ENCODE results near the gene TPP1. TPM values are rescaled to one million over a fixed set of nuclear protein-coding genes. Genes with fewer than 3 reads are reported as not detected.

Gene TPP1
- total RNA-seq, 2 donors from 2014 or later: 48.8 to 83.1 TPM

DNA sequence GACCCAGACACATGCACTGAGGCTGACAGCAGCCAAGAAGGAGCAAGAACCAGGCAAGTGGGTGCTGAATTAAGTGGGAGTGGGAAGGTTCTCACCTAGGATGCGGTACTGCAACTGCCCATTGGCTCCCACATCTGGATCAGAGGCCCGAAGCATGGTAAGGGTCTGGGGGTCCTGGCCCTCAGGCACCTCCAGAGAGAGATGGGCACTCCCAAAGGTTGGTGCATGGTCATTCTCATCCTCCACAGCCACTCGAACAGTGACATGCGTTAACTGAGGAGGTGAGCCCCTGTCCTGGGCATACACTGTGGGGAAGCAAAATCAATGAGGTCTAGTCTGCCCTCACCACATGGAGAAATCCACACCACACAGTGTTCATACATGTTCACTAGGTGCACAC, 9.3 kb upstream of the TPP1 start:
- Histone ChIP-seq H3K27me3 (no peaks in the 10 kb centered on the region), H3K9me3 (no peaks in the 10 kb centered on the region), H3K27ac (no peak overlapping the region), H3K4me3 (no peak overlapping the region), H3K4me1 (peaks cover 0 to 6% of the 10 kb centered on the region in 2 donors), H3K36me3 (peaks cover 57% of the 10 kb centered on the region)
- TF ChIP-seq, protein P1, sequence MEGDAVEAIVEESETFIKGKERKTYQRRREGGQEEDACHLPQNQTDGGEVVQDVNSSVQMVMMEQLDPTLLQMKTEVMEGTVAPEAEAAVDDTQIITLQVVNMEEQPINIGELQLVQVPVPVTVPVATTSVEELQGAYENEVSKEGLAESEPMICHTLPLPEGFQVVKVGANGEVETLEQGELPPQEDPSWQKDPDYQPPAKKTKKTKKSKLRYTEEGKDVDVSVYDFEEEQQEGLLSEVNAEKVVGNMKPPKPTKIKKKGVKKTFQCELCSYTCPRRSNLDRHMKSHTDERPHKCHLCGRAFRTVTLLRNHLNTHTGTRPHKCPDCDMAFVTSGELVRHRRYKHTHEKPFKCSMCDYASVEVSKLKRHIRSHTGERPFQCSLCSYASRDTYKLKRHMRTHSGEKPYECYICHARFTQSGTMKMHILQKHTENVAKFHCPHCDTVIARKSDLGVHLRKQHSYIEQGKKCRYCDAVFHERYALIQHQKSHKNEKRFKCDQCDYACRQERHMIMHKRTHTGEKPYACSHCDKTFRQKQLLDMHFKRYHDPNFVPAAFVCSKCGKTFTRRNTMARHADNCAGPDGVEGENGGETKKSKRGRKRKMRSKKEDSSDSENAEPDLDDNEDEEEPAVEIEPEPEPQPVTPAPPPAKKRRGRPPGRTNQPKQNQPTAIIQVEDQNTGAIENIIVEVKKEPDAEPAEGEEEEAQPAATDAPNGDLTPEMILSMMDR (IDR thresholded peaks at IDR 0.05): no peak
- DNase-seq (ENCODE audit: low spot score): no peak

DNA sequence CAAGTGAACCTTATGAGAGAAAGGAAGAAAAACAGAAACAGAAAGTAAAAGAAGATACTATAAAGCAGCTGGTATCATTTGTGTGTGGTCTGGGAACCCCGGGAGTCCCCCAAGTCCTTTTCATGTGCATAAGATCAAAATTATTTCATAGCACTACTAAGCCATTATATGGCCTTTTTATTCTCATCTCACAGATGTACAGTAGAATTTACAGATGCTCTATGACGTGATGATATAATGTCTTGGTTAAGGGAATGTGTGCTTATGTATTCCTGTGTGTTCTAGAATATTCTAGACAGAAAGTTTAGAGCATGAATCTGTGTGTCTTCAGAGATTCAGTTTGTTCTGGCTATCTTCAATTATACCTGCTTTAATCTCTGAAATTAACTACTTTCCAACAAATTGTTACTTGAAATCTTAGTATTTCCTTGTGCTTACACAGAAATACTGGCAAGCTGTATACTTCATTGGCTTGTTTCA, 8.6 kb upstream of the TPP1 start:
- Histone ChIP-seq H3K36me3 (peaks cover 49% of the 10 kb centered on the region), H3K27ac (no peak overlapping the region), H3K4me1 (no peaks in the 10 kb centered on the region), H3K9me3 (no peaks in the 10 kb centered on the region), H3K27me3 (no peaks in the 10 kb centered on the region), H3K4me3 (no peak overlapping the region)
- DNase-seq (ENCODE audit: low spot score): no peak
- TF ChIP-seq, protein P1 (IDR thresholded peaks at IDR 0.05): no peak

DNA sequence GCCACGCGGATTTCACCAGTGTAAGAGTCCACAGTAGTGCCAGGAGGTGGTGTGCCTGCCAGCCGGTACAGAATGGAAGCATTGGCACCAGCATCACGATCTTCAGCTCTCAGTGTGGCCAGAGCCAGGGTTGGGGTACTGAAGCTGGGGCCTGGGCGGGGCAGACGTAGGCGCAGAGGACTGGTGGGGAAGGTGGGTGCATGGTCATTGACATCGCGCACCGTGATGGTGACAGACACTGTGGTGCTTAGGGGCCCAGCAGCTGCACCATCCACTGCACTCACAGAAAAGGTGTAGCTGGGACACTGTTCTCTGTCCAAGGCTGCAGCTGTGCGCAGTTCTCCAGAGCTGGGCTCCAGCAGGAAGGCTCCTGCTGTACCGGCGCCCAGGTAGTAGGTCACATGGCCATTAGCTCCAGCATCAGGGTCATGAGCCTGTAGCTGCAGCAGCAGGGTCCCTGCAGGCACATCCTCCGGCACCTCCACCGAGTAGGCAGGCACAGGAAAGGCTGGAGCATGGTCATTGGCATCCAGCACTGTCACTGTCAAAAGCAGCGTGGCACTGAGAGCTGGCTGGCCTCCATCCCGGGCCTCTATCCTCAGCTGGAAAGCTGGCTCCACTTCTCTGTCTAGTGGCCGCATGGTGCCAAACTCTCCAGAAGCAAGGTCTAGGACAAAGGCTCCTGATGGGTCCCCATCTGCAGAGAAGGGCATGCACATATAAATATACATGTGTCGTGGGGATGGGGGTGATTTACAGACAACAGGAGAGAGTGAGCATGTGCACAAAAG, 7.9 kb upstream of the TPP1 start:
- H3K27ac ChIP-seq: no peak overlapping the region
- no peaks in the 10 kb centered on the region for H3K4me1 ChIP-seq
- H3K36me3 ChIP-seq: peaks cover 44% of the 10 kb centered on the region
- H3K27me3 ChIP-seq: no peaks in the 10 kb centered on the region
- DNase-seq (ENCODE audit: low spot score): no peak
- TF ChIP-seq, protein P1 (IDR thresholded peaks at IDR 0.05): no peak
- H3K9me3 ChIP-seq: no peaks in the 10 kb centered on the region
- H3K4me3 ChIP-seq: no peak overlapping the region

DNA sequence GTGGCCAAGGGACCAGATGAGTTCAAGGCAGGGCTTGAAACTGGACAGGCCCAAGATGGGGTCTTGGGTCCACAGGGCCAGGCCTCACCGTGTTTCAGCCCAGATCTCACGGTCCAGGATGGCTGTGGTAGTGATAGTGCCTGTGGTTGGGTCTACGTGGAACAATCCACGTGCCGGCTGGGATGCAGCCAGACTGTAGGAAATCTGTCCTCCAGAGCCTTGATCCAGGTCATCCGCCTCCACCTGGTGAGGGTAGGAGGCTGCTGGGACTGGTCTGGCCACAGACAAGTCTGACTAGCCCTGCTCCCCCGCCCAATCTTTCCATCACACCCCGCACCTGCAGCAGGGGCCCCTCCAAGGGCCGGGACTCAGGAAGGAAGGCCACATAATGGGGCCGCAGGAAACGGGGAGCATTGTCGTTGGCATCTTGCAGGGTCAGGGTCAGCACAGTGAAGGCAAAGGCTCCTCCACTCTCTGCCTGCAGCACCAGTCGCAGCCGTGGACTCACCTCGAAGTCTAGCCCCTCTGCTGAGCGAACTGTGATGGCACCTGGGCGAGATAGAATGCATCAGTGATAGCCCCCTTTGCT, 6.7 kb upstream of the TPP1 start:
- no peaks in the 10 kb centered on the region for H3K27me3 ChIP-seq
- H3K4me1 ChIP-seq: no peaks in the 10 kb centered on the region
- H3K36me3 ChIP-seq: peaks cover 37% of the 10 kb centered on the region
- TF ChIP-seq, protein P1 (IDR thresholded peaks at IDR 0.05): no peak
- no peak for DNase-seq (ENCODE audit: low spot score)
- H3K9me3 ChIP-seq: no peaks in the 10 kb centered on the region
- H3K4me3 ChIP-seq: no peak overlapping the region
- H3K27ac ChIP-seq: no peak overlapping the region

DNA sequence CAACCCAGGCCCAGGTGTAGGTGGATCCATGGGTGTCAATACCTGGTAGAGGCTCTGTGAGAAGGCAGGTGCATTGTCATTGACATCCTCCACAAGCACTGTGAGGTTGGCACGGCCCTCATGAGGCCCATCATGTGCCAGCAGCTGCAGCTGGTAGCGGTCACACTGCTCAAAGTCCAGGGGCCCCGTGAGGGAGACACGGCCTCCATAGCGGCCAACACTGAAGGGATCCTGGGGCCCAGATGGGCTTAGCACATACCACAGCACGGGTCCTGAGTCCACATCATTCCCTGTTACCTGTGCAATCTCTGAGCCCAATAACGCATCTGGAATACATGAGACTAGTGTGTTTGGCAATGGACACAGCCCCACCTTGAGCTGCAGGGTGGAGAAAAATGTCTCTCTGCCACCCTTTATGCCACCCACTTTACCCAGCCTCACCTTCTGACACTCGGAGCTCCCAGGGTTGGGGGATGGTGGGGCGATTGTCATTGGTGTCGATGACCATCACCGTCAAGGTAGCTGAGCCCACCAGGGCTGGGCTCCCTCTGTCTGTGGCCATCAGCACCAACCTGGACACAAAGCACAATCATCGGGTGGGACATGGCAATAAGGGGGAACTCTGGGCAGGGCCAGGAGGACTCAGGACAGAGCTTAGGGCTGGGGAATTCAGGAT, 6.1 kb upstream of the TPP1 start:
- H3K36me3 ChIP-seq: peaks cover 37% of the 10 kb centered on the region
- TF ChIP-seq, protein P1 (IDR thresholded peaks at IDR 0.05): no peak
- no peak overlapping the region for H3K4me3 ChIP-seq

More for the DNA sequence above, 6.1 kb upstream of the TPP1 start:
- H3K27me3 ChIP-seq: no peaks in the 10 kb centered on the region
- no peak for DNase-seq (ENCODE audit: low spot score)
- no peaks in the 10 kb centered on the region for H3K9me3 ChIP-seq
- no peaks in the 10 kb centered on the region for H3K4me1 ChIP-seq
- no peak overlapping the region for H3K27ac ChIP-seq

All from right atrium auricular region (tissue), 2 donors.